Stimulated activated effector memory CD8-positive, alpha-beta T cell treated with anti-CD3 and anti-CD28 coated beads, Interleukin-12 subunit alpha, Interleukin-12 subunit beta, amount 100 ng/mL, for 72 hours (primary cell): ENCODE results near the gene MAML3.

Experiments
- ATAC-seq: fragments of 150-1000 bp; cut with Tn5 transposase; 2 replicates; pipeline ENCODE4 v1.10.0; 2021
- DNase-seq, 2 donors: peaks; one replicate each; pipeline ENCODE4 v3.0.0; 2021 to 2022; ENCODE audit warnings: low spot score in 2 of 2
- H3K27ac Mint-ChIP-seq: one replicate; pipeline ENCODE4 v1.8.0; 2022; ENCODE audit warnings: mild to moderate bottlenecking, mixed read lengths
- H3K36me3 Mint-ChIP-seq: one replicate; pipeline ENCODE4 v1.8.0; 2022; ENCODE audit warnings: mild to moderate bottlenecking, mixed read lengths
- H3K4me1 Mint-ChIP-seq: one replicate; pipeline ENCODE4 v1.8.0; 2022; ENCODE audit warnings: mixed read lengths
- H3K4me3 Mint-ChIP-seq: one replicate; pipeline ENCODE4 v1.8.0; 2022; ENCODE audit warnings: mild to moderate bottlenecking, mixed read lengths
- H3K9me3 Mint-ChIP-seq: one replicate; pipeline ENCODE4 v1.8.0; 2022; ENCODE audit warnings: mixed read lengths

MAML3 gene

DNA sequence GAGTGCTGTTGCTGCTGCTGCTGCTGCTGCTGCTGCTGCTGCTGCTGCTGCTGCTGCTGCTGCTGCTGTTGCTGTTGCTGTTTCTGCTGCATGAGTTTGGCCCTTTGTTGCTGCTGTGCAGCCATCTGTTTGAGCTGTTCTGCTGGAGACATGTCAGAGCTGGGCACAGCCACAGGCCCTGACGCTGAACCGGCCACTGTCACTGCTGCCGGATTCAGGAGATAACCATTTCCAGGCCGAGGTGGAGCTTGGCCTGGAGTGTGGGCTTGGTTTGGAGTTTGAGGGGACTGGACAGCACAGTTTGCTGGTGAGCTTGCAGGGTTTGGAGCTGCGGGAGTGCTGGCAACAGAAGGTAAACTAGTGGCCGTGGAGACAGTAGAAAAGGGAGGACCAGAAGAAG, 264.1 kb downstream of the MAML3 start:
- H3K36me3 Mint-ChIP-seq = no peaks in the 10 kb centered on the region
- ATAC-seq (no peak), DNase-seq (no peak)
- no peak overlapping the region for H3K27ac Mint-ChIP-seq
- no peak overlapping the region for H3K4me3 Mint-ChIP-seq
- H3K4me1 Mint-ChIP-seq = peaks cover 6% of the 10 kb centered on the region
- no peaks in the 10 kb centered on the region for H3K9me3 Mint-ChIP-seq

- Mint-ChIP-seq H3K9me3 (no peaks in the 10 kb centered on the region), H3K4me1 (peaks cover 6% of the 10 kb centered on the region), H3K36me3 (no peaks in the 10 kb centered on the region), H3K4me3 (no peak overlapping the region), H3K27ac (no peak overlapping the region)
- no peak for DNase-seq
- ATAC-seq = peak; percentile 68
These were observed 264.7 kb downstream of the MAML3 start for GRCh38 chr4:139889264-139889663.

DNA sequence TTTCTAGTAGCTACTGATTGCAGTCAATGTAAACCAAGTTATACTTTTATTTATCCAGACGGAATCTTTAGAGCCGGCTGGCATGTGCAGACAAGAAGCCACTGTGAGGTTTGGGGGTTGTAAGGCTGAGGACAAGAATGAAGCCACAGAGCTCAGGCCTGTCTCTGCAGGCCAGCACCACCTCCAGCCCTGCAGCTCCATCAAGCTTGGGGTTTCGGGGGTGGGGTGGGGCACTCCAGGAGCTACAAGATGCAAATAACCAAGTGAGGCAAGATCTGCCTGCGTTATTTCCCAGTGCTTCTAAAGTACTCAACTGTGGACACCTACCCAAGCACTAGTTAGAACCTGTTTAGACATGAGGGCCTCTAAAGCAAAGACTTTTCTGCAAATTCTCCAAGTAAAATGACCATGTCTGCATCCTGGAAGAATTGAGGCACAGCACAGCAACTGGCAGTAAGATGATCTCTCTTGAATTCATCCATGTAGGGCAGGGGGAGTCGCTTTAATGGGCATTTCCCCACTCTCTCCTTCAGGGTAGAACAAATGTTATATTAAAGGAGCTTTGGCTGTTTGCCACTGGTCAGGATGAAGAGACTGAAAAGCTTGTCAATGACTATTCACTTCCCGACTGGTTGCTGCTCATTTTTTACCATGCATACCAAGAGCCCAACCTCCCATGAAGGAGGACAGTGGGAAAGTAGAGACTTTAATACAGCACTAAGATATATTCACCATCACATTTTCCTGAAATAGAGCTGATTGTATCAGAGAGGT, 265.8 kb downstream of the MAML3 start:
- Mint-ChIP-seq H3K9me3 (no peaks in the 10 kb centered on the region), H3K27ac (no peak overlapping the region), H3K4me3 (no peak overlapping the region), H3K36me3 (no peaks in the 10 kb centered on the region), H3K4me1 (peaks cover 6% of the 10 kb centered on the region)
- DNase-seq (no peak), ATAC-seq (no peak)

GRCh38 chr4:139887376-139887802, 266.6 kb downstream of the MAML3 start:
- Mint-ChIP-seq H3K36me3 (no peaks in the 10 kb centered on the region), H3K27ac (no peak overlapping the region), H3K4me1 (peaks cover 6% of the 10 kb centered on the region), H3K4me3 (no peak overlapping the region), H3K9me3 (peaks cover 2% of the 10 kb centered on the region)
- no peak for DNase-seq
- ATAC-seq = no peak

DNA sequence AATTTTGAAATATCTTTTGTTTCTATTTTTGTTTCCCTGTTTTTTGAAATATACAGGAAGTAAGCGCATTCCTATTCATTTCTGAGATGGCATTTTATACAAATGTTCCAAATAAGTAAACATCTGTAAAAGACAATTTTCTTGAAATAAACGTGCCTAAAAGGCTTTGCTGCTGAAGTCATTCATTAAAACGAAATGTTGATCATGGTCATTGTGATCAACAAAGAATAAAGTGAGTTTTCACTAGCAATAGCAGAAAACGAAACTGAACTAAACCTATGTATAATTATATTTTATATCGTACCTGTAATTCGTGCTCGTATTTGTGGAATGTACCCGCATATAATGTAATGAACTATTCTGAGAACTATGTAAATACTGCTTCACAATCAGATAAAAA, 267.2 kb downstream of the MAML3 start:
- Mint-ChIP-seq H3K27ac (no peak overlapping the region), H3K36me3 (no peaks in the 10 kb centered on the region), H3K4me3 (no peak overlapping the region), H3K4me1 (peaks cover 6% of the 10 kb centered on the region), H3K9me3 (peaks cover 2% of the 10 kb centered on the region)
- ATAC-seq (no peak), DNase-seq (no peak)

GRCh38 chr4:139884438-139884837, 269.5 kb downstream of the MAML3 start:
- no peaks in the 10 kb centered on the region for H3K36me3 Mint-ChIP-seq
- ATAC-seq (no peak), DNase-seq (no peak)
- H3K9me3 Mint-ChIP-seq = peaks cover 2% of the 10 kb centered on the region
- no peak overlapping the region for H3K4me3 Mint-ChIP-seq
- H3K27ac Mint-ChIP-seq = no peak overlapping the region
- H3K4me1 Mint-ChIP-seq = peaks cover 3% of the 10 kb centered on the region

- Mint-ChIP-seq H3K4me3 (no peak overlapping the region), H3K36me3 (no peaks in the 10 kb centered on the region), H3K27ac (no peak overlapping the region), H3K9me3 (peaks cover 2% of the 10 kb centered on the region), H3K4me1 (no peaks in the 10 kb centered on the region)
- ATAC-seq (no peak), DNase-seq (no peak)
These were observed 273.1 kb downstream of the MAML3 start for GRCh38 chr4:139880841-139881240.

DNA sequence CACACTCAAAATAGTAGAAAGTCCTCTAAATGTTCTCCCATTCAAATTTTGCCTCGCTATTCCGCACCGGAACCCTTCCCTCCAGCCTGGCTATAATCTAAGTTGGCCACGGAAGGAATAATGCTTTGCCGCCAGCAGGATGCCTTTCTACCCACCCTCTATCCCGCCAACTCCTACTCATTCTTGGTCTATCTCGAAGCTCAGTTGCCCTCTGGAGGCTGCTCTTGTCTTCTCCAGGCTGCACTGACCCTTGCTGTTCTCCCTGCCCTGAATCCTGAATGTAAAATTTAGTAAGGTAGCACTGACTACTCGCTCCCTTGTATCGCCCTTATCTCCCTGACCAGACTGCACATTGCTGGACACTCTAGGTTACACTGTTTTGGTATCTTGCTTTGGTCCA, 275.9 kb downstream of the MAML3 start:
- no peaks in the 10 kb centered on the region for H3K4me1 Mint-ChIP-seq
- no peak overlapping the region for H3K4me3 Mint-ChIP-seq
- ATAC-seq = no peak
- H3K36me3 Mint-ChIP-seq = no peaks in the 10 kb centered on the region
- H3K9me3 Mint-ChIP-seq = peaks cover 5% of the 10 kb centered on the region
- H3K27ac Mint-ChIP-seq = no peak overlapping the region
- DNase-seq = no peak

GRCh38 chr4:139876337-139876941, 277.5 kb downstream of the MAML3 start:
- peak; percentile 56 for ATAC-seq
- H3K4me1 Mint-ChIP-seq = peaks cover 8% of the 10 kb centered on the region

GRCh38 chr4:139875411-139875825, 278.6 kb downstream of the MAML3 start:
- Mint-ChIP-seq H3K27ac (no peak overlapping the region), H3K9me3 (peaks cover 8% of the 10 kb centered on the region), H3K4me1 (peaks cover 8% of the 10 kb centered on the region), H3K4me3 (no peak overlapping the region), H3K36me3 (no peaks in the 10 kb centered on the region)
- ATAC-seq (no peak), DNase-seq (no peak)

More at GRCh38 chr4:139876337-139876941, 277.5 kb downstream of the MAML3 start:
- no peak overlapping the region for H3K4me3 Mint-ChIP-seq
- H3K9me3 Mint-ChIP-seq = peaks cover 6% of the 10 kb centered on the region
- no peaks in the 10 kb centered on the region for H3K36me3 Mint-ChIP-seq
- no peak for DNase-seq
- H3K27ac Mint-ChIP-seq = no peak overlapping the region

GRCh38 chr4:139873111-139873860, 280.7 kb downstream of the MAML3 start:
- peak; percentile 87 for ATAC-seq
- Mint-ChIP-seq H3K27ac (no peak overlapping the region), H3K36me3 (no peaks in the 10 kb centered on the region), H3K9me3 (peaks cover 8% of the 10 kb centered on the region), H3K4me3 (no peak overlapping the region), H3K4me1 (peaks cover 8% of the 10 kb centered on the region)
- DNase-seq = no peak

DNA sequence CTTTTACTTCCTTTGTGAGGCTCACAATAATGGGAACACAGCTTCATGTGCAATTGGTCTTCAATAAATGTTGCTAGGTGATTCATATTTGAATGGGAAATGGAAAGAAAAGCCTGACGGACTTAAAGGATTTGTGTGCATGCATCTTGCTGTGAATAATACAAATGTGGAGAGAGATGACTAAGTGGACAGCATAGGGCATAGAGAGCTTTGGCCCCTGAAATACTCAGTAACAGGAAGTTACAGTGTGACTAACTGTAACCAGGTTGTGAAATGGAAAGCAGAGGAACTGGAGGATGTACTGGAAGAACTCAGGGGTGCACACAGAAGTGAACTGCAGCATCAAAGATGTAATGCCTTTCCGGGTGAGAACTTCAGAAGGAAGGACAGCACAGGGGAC, 281.7 kb downstream of the MAML3 start:
- DNase-seq = no peak
- Mint-ChIP-seq H3K4me1 (peaks cover 8% of the 10 kb centered on the region), H3K36me3 (no peaks in the 10 kb centered on the region), H3K27ac (no peak overlapping the region), H3K9me3 (peaks cover 8% of the 10 kb centered on the region), H3K4me3 (no peak overlapping the region)
- peak; percentile 86 for ATAC-seq

DNA sequence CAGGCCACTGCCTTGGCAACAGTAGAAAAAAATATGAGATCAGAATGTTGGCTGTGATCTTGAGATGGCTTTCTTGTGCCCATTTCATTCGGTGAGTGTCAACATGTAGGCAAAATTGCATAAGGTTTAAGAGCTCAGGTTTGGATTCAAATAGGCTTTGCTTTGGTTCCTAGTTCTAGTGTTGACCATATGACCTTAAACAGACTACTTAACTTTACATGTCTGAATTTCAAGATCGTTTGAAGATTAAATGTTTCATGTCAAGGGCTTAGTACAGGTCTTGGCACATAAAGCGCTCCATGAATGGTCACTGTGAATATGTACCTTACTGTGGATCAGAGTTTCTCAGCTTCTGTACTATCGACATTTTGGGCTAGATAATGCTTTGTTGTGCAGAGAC, 284.2 kb downstream of the MAML3 start:
- H3K36me3 Mint-ChIP-seq = no peaks in the 10 kb centered on the region
- H3K27ac Mint-ChIP-seq = no peak overlapping the region
- H3K4me3 Mint-ChIP-seq = no peak overlapping the region
- peaks cover 8% of the 10 kb centered on the region for H3K9me3 Mint-ChIP-seq
- DNase-seq = no peak
- peaks cover 8% of the 10 kb centered on the region for H3K4me1 Mint-ChIP-seq
- ATAC-seq = no peak

- no peak overlapping the region for H3K27ac Mint-ChIP-seq
- no peaks in the 10 kb centered on the region for H3K4me1 Mint-ChIP-seq
- H3K4me3 Mint-ChIP-seq = no peak overlapping the region
- DNase-seq = peak in 1 of 2 donors; percentile 34
- H3K9me3 Mint-ChIP-seq = peaks cover 2% of the 10 kb centered on the region
- ATAC-seq = no peak
- no peaks in the 10 kb centered on the region for H3K36me3 Mint-ChIP-seq
These were observed 287.6 kb downstream of the MAML3 start for GRCh38 chr4:139866276-139866962.

DNA sequence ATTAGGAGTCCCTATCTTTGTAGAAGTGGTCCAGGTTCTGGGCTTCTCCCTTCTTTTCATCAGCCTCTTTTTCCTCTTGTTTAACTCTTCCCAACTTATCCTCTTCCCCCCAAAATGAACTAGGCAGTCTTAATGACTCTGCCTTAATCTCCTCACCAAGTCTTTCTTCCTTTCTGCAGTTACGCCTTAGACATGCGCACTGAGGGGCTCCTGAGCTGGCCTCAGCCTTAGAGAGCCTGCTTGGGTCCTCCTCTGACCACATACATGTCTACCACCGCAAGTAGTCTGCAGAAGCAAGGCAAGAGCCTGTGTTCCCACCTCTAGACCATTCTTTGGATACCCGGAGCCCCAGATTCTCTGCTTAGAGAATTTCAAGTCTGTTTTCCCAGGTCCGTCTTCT, 288.4 kb downstream of the MAML3 start:
- ATAC-seq (no peak), DNase-seq (no peak)
- no peak overlapping the region for H3K4me3 Mint-ChIP-seq
- H3K27ac Mint-ChIP-seq = no peak overlapping the region
- no peaks in the 10 kb centered on the region for H3K9me3 Mint-ChIP-seq
- H3K4me1 Mint-ChIP-seq = peaks cover 5% of the 10 kb centered on the region
- no peaks in the 10 kb centered on the region for H3K36me3 Mint-ChIP-seq
